ENCODE results near the gene CUL9. TPM values are rescaled to one million over a fixed set of nuclear protein-coding genes. Genes with fewer than 3 reads are reported as not detected.
A peak's percentile ranks its signal among the peaks of the same experiment; 100 is the strongest.

Gene CUL9
- total RNA-seq, 1 experiment from 2014 or later, result 15.7 TPM

DNA sequence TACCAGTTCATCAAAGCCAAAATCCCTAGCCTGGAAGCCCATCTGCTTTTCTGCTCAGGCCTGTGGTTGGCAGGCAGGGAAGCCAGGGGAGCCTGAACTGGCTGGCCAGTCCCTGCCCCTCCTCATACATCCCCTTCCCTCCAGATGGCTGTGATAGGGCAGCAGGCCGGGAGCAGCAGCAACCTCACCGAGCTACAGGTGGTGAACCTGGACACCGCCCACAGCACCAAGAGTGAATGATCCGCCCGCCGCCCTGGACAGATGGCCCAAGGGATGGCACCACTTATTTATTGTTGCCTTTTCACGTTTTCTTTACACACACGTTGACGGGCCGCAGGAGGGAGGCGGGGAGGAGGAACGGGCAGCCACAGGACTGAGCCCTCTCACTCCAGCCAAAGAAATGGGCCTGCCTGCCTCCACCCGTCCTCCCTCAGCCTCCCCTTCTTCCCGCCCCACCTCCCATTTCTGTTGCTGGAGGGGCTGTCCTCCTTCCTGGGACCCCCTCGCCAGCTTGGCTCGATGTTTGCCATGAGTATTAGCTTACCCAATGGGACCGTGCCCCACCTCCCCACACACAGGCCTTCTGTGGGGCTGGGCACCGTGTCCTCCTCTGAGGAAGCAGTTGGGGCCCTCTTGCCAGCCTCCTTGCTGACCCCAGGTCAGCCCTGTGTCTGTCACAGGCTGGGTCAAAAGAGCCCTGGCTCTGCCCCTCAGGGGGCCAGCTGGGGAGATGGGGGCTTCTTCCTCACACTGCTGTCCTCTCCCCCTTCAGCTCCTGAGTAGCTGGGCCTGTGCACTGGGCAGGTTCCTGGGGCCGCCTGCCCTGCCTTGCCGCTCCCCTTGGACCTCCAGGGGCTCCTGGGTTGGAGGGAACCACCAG lies 2.8 kb upstream of the CUL9 start:
- no peaks in the 10 kb centered on the region for H3K9me3 ChIP-seq (replicated peaks)
- DNase-seq (ENCODE audit: low read depth in 1 of 2, low spot score in 2 of 2), result no peak
- H3K4me3 ChIP-seq, result no peak overlapping the region
- H3K27ac ChIP-seq, result no peak overlapping the region
- H3K4me1 ChIP-seq (replicated peaks), result peaks cover 26% of the 10 kb centered on the region
- H3K27me3 ChIP-seq (replicated peaks), result no peaks in the 10 kb centered on the region
- H3K36me3 ChIP-seq, result peaks cover 81% of the 10 kb centered on the region

DNA sequence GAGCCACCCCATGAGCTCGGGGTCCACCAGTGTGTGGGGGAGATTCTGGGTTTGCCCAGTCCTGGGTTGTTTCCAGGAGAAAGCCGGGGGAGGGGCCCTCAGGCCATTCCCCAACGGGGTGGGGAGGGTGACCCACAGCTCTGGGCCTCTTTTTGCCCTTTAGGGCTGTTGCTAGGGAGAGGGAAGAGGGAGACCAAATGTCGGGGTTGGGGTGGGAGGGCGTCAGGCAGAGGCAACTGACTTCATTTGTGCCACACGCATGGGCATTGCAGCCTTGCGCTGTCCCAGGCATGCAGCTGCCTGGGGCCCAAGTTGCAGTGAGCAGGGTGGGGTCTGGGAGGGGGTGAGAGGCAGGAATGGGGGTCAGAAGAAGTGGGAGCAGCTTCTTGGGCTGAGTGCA lies 1.9 kb upstream of the CUL9 start:
- Histone ChIP-seq H3K4me1 (replicated peaks) (peaks cover 19% of the 10 kb centered on the region), H3K4me3 (no peak overlapping the region), H3K27me3 (replicated peaks) (no peaks in the 10 kb centered on the region), H3K36me3 (peaks cover 84% of the 10 kb centered on the region), H3K27ac (no peak overlapping the region), H3K9me3 (replicated peaks) (no peaks in the 10 kb centered on the region)
- no peak for DNase-seq (ENCODE audit: low read depth in 1 of 2, low spot score in 2 of 2)

DNA sequence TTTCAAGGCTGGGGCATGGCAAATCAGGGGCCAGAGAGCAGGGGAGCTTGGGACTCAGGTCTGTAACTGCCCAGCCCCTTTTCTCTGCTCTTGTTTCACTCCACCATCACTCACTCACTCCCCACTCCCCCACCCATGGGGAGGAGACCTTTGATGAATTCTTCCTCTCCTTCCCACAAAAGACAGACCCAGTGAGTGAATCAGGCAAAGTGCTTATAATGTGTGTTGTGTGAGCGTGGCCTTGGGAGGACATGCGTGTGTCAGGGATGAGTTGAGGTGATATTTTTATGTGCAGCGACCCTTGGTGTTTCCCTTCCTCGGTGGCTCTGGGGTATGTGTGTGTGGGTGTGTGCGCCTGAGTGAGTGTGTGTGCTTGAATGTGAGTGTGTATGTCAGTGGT lies 1.0 kb upstream of the CUL9 start:
- peaks cover 16% of the 10 kb centered on the region for H3K4me1 ChIP-seq (replicated peaks)
- no peaks in the 10 kb centered on the region for H3K9me3 ChIP-seq (replicated peaks)
- DNase-seq (ENCODE audit: low read depth in 1 of 2, low spot score in 2 of 2), result no peak
- H3K4me3 ChIP-seq, result no peak overlapping the region
- H3K27me3 ChIP-seq (replicated peaks), result no peaks in the 10 kb centered on the region
- H3K27ac ChIP-seq, result no peak overlapping the region
- H3K36me3 ChIP-seq, result peaks cover 83% of the 10 kb centered on the region

DNA sequence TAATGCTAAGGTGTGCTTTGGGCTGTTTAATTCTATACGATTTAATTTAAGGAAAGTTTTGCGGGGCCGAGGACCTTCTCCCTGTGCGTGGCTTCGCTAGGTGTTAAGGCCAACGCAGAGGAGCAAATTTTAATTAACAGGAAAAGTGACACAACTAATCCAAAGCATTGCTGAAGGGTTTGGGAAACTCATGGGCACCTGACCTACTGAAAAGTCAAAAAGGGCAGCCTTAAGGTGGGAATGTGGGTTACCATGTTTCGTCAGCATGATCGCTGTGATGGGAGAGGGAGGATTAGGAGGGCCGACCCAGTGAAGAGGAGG lies 415 bp upstream of the CUL9 start:
- Histone ChIP-seq H3K4me3 (peak overlapping the region; percentile 58), H3K9me3 (replicated peaks) (no peaks in the 10 kb centered on the region), H3K27ac (peak overlapping the region; percentile 34), H3K27me3 (replicated peaks) (no peaks in the 10 kb centered on the region), H3K36me3 (peaks cover 83% of the 10 kb centered on the region), H3K4me1 (replicated peaks) (peaks cover 16% of the 10 kb centered on the region)
- DNase-seq (ENCODE audit: low read depth in 1 of 2, low spot score in 2 of 2), result no peak

DNA sequence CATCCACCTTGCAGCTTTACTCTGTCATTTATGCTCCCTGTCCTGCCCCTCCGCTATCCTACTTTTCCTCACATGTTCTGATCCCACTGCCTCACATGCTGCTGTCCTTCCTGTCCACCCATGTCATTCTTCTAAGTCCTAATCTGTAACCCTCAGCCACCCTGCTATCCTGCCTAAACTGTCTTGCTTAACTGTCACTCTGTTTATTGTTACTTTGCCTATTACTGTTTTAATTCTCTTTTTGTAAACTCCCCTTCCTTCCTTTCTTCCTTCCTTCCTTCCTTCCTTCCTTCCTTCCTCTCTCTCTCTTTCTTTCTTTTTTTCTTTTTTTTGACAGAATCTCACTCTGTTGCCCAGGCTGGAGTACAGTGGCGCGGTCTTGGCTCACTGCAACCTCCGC lies 1.4 kb downstream of the CUL9 start:
- no peak overlapping the region for H3K27ac ChIP-seq
- H3K9me3 ChIP-seq (replicated peaks), result no peaks in the 10 kb centered on the region
- no peaks in the 10 kb centered on the region for H3K27me3 ChIP-seq (replicated peaks)
- DNase-seq (ENCODE audit: low read depth in 1 of 2, low spot score in 2 of 2), result no peak
- peaks cover 83% of the 10 kb centered on the region for H3K36me3 ChIP-seq
- H3K4me1 ChIP-seq (replicated peaks), result peaks cover 16% of the 10 kb centered on the region
- H3K4me3 ChIP-seq, result no peak overlapping the region; the same call in 1 of the 2 replicates

DNA sequence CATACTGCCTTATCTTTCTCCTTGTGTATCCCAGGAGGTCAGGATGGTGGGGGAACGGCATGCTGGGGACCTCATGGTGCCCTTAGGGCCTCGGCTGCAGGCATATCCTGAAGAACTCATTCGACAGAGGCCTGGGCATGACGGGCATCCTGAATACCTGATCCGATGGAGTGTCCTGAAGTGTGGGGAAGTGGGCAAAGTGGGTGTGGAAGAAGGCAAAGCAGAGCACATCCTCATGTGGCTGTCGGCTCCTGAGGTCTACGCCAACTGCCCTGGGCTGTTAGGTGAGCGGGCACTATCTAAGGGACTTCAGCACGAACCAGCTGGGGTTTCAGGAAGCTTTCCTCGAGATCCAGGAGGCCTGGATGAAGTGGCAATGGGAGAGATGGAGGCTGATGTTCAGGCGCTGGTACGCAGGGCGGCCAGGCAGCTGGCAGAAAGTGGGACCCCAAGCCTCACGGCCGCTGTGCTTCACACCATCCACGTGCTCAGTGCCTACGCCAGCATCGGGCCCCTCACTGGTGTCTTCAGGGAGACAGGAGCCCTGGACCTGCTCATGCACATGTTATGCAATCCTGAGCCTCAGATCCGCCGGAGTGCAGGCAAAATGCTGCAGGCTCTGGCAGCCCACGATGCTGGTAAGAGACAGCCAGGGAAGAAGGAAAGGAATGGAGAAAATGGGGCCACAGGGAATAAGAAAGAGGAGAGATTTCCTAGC lies 2.4 kb downstream of the CUL9 start:
- DNase-seq (ENCODE audit: low read depth in 1 of 2, low spot score in 2 of 2), result no peak
- no peaks in the 10 kb centered on the region for H3K27me3 ChIP-seq (replicated peaks)

DNA sequence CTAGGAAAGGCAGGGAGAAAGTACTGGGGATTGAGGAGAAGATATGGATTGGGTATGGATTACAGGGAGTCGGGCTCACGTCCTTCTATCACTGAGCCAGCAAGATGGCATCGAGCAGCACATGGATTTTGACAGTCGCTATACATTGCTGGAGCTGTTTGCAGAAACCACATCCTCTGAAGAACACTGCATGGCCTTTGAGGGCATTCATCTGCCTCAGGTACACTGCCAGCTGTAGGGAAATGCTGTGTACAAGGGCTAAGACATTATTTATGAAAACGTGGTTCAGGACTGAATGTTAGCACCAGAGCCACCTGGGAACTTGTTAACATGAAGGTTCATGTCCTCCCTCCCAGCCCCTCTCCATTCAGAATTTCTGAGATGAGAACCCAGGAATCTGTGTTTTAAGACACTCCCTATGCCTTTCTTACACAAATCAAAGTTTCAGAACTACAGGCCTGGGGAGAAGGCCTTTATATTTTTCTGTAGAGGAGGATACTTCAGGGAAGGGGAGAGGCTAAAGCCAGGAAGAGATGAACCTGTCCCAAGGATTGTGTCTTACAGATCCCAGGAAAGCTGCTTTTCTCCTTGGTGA lies 3.5 kb downstream of the CUL9 start:
- no peak overlapping the region for H3K27ac ChIP-seq
- peaks cover 73% of the 10 kb centered on the region for H3K36me3 ChIP-seq
- H3K27me3 ChIP-seq (replicated peaks), result no peaks in the 10 kb centered on the region
- H3K4me3 ChIP-seq, result no peak overlapping the region
- H3K4me1 ChIP-seq (replicated peaks), result peaks cover 16% of the 10 kb centered on the region
- H3K9me3 ChIP-seq (replicated peaks), result no peaks in the 10 kb centered on the region
- DNase-seq (ENCODE audit: low read depth in 1 of 2, low spot score in 2 of 2), result no peak

More for the DNA sequence above, 2.4 kb downstream of the CUL9 start:
- H3K4me3 ChIP-seq, result no peak overlapping the region
- no peak overlapping the region for H3K27ac ChIP-seq
- H3K36me3 ChIP-seq, result peaks cover 77% of the 10 kb centered on the region
- H3K9me3 ChIP-seq (replicated peaks), result no peaks in the 10 kb centered on the region
- H3K4me1 ChIP-seq (replicated peaks), result peaks cover 16% of the 10 kb centered on the region

DNA sequence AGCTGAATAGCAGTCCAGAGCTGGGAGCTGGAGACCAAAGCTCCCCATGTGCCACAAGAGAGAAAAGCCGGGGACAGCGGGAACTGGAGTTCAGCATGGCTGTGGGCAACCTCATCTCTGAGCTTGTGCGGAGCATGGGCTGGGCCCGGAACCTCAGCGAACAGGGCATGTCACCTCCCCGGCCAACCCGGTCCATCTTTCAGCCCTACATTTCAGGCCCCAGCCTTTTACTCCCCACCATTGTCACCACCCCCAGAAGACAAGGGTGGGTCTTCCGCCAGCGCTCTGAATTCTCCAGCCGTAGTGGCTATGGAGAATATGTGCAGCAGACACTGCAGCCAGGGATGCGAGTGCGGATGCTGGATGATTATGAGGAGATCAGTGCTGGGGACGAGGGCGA lies 4.0 kb downstream of the CUL9 start:
- H3K27me3 ChIP-seq (replicated peaks), result no peaks in the 10 kb centered on the region
- H3K4me3 ChIP-seq, result no peak overlapping the region
- DNase-seq (ENCODE audit: low read depth in 1 of 2, low spot score in 2 of 2), result no peak
- no peaks in the 10 kb centered on the region for H3K9me3 ChIP-seq (replicated peaks)
- peaks cover 16% of the 10 kb centered on the region for H3K4me1 ChIP-seq (replicated peaks)
- peaks cover 68% of the 10 kb centered on the region for H3K36me3 ChIP-seq
- no peak overlapping the region for H3K27ac ChIP-seq

DNA sequence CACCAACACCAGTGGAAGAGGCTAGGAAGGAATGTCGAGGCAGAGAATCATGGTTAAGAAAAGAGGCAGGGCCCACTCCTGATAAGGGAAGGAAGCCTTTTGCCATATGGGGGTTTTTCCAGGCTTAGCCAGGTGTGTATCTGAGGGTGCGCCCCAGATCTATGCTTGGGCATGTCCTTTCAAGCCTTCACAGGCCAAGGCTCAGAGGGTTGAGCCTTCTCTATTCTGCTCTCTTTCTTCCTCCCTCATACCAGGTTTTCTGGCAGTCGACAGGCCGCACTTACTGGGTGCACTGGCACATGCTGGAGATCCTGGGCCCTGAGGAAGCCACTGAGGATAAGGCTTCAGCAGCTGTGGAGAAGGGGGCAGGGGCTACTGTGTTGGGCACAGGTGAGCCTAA lies 4.7 kb downstream of the CUL9 start:
- no peak for DNase-seq (ENCODE audit: low read depth in 1 of 2, low spot score in 2 of 2)
- no peak overlapping the region for H3K4me3 ChIP-seq
- peaks cover 13% of the 10 kb centered on the region for H3K4me1 ChIP-seq (replicated peaks)
- H3K27me3 ChIP-seq (replicated peaks), result no peaks in the 10 kb centered on the region
- peaks cover 61% of the 10 kb centered on the region for H3K36me3 ChIP-seq
- no peak overlapping the region for H3K27ac ChIP-seq
- H3K9me3 ChIP-seq (replicated peaks), result no peaks in the 10 kb centered on the region

DNA sequence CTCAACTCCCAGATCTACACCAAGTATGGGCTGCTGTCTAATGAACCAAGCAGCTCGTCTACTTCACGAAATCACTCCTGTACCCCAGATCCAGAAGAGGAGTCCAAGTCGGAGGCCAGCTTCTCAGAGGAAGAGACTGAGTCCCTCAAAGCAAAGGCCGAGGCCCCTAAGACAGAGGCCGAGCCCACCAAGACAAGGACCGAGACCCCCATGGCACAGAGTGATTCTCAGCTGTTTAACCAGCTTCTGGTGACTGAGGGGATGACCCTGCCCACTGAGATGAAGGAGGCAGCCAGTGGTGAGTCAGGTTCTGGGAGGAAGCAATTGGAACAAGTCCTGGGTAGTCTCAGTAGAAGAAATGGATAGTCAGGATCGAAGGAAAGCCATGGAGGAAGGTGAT lies 5.8 kb downstream of the CUL9 start:
- no peak overlapping the region for H3K27ac ChIP-seq

DNA sequence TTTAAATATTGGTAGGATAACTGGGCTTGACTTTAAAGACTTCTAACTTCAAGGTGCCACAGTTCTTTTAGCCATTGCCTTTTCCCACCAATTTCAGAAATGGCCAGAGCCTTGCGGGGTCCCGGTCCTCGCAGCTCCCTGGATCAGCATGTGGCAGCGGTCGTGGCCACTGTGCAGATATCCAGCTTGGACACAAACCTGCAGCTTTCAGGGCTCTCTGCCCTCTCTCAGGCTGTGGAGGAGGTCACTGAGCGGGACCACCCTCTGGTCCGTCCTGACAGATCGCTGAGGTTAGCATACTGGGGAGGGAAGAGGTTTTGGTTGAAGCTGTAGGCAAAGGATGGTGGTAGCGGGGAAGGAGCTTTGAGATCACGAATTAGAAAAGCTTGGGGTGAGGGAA lies 6.4 kb downstream of the CUL9 start:
- no peak for DNase-seq (ENCODE audit: low read depth in 1 of 2, low spot score in 2 of 2)
- no peak overlapping the region for H3K27ac ChIP-seq
- no peak overlapping the region for H3K4me3 ChIP-seq
- H3K9me3 ChIP-seq (replicated peaks), result no peaks in the 10 kb centered on the region
- peaks cover 2% of the 10 kb centered on the region; the same call in 1 of the 2 replicates for H3K4me1 ChIP-seq (replicated peaks)
- H3K36me3 ChIP-seq, result peaks cover 63% of the 10 kb centered on the region
- H3K27me3 ChIP-seq (replicated peaks), result no peaks in the 10 kb centered on the region

More for the DNA sequence above, 5.8 kb downstream of the CUL9 start:
- DNase-seq (ENCODE audit: low read depth in 1 of 2, low spot score in 2 of 2), result no peak
- H3K4me3 ChIP-seq, result no peak overlapping the region
- no peaks in the 10 kb centered on the region for H3K9me3 ChIP-seq (replicated peaks)
- H3K27me3 ChIP-seq (replicated peaks), result no peaks in the 10 kb centered on the region
- peaks cover 8% of the 10 kb centered on the region for H3K4me1 ChIP-seq (replicated peaks)
- H3K36me3 ChIP-seq, result peaks cover 63% of the 10 kb centered on the region

DNA sequence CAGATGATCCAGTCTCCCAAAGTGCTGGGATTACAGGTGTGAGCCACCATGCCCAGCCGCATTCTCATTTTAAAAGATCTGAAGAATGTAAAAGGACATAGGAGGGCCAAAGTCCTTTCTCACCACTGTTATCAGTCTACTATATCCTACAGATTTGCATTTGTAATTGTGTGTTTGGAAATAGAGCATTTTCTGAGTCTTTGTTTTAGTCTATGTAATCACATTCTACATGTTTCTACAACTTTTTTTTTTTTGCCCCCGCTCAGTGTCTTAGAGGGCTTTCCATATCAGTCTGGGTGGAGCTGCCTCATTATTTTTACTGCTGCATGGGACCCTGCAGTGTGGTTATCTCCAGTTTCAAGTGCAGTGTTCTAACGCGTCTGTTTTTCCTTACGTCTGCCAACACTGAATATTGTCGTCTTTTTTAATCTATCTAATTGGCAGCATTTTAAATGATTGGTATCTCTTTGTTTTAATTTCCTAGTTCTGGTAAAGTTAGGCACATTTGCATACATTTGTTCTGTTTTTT lies 7.8 kb downstream of the CUL9 start:
- no peak overlapping the region for H3K27ac ChIP-seq
- no peaks in the 10 kb centered on the region for H3K9me3 ChIP-seq (replicated peaks)
- no peak overlapping the region for H3K4me3 ChIP-seq
- no peaks in the 10 kb centered on the region for H3K27me3 ChIP-seq (replicated peaks)
- H3K4me1 ChIP-seq (replicated peaks), result no peaks in the 10 kb centered on the region
- H3K36me3 ChIP-seq, result peaks cover 50% of the 10 kb centered on the region
- no peak for DNase-seq (ENCODE audit: low read depth in 1 of 2, low spot score in 2 of 2)

DNA sequence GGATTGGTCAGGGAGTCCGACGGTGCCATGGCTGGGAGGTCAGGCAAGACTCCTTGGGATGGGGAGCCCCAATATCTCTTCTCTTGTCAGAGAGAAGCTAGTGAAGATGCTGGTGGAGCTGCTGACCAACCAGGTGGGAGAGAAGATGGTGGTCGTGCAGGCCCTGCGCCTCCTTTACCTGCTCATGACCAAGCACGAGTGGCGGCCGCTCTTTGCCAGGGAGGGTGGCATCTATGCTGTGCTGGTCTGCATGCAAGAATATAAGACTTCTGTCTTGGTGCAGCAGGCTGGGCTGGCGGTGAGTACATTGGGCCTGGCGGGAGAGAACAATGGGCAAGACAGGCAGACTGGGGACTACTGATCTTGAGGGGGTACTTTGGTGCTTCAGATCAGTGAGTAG lies 10.9 kb downstream of the CUL9 start:
- no peak for DNase-seq (ENCODE audit: low read depth in 1 of 2, low spot score in 2 of 2)
- H3K4me1 ChIP-seq (replicated peaks), result no peaks in the 10 kb centered on the region
- H3K27me3 ChIP-seq (replicated peaks), result no peaks in the 10 kb centered on the region
- peaks cover 38% of the 10 kb centered on the region for H3K36me3 ChIP-seq
- no peak overlapping the region for H3K27ac ChIP-seq
- H3K9me3 ChIP-seq (replicated peaks), result no peaks in the 10 kb centered on the region
- no peak overlapping the region for H3K4me3 ChIP-seq

DNA sequence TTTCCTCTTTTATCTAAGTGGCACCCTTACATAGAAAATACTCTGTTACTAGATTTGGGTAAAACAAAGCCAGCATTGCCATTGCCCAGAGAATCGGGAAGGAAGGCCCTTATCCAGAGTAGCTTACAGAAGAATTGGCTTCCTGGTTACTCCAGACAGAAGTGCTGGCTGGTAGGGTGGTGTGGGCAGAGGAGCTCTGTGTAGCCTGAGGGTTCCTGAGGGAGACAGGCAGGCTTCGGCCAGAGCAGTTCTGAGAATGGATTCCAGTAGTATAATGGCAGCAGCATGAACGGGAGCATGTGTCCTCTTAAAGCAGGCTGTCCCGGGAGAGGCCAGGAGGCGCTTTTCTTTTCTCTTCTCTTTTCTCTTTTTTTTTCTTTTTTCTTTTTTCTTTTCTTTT lies 11.9 kb downstream of the CUL9 start:
- Histone ChIP-seq H3K4me3 (no peak overlapping the region), H3K36me3 (peaks cover 32% of the 10 kb centered on the region), H3K4me1 (replicated peaks) (no peaks in the 10 kb centered on the region), H3K9me3 (replicated peaks) (no peaks in the 10 kb centered on the region), H3K27ac (no peak overlapping the region), H3K27me3 (replicated peaks) (no peaks in the 10 kb centered on the region)
- no peak for DNase-seq (ENCODE audit: low read depth in 1 of 2, low spot score in 2 of 2)

Data from SJSA1 (cell line).